Stimulated activated CD4-positive, alpha-beta T cell treated with anti-CD3 and anti-CD28 coated beads, TNF-alpha, amount 100 ng/mL, for 48 hours (primary cell): ENCODE results near the gene IFNG-AS1.

Source experiments
- DNase-seq, 3 donors: peaks; one replicate each; pipeline ENCODE4 v3.0.0-alpha.2; 2020; ENCODE audit warnings: low read depth in 3 of 3

Gene IFNG-AS1

GRCh38 chr12:67994046-67994445, 4.8 kb downstream of the IFNG-AS1 start:
- DNase-seq: no peak

GRCh38 chr12:67996347-67996746, 7.1 kb downstream of the IFNG-AS1 start:
- no peak for DNase-seq

GRCh38 chr12:67998379-67998778, 9.1 kb downstream of the IFNG-AS1 start:
- DNase-seq: no peak

- DNase-seq: no peak
Measured at GRCh38 chr12:67999244-67999643, 10.0 kb downstream of the IFNG-AS1 start.

- no peak for DNase-seq
Measured at GRCh38 chr12:68001486-68002466, 12.5 kb downstream of the IFNG-AS1 start.

GRCh38 chr12:68003777-68004176, 14.5 kb downstream of the IFNG-AS1 start:
- no peak for DNase-seq

GRCh38 chr12:68007033-68007432, 17.8 kb downstream of the IFNG-AS1 start:
- DNase-seq: no peak

- DNase-seq: no peak
Measured at GRCh38 chr12:68007466-68007865, 18.2 kb downstream of the IFNG-AS1 start.

- DNase-seq: no peak
Measured at GRCh38 chr12:68011206-68011881, 22.1 kb downstream of the IFNG-AS1 start.

- no peak for DNase-seq
Measured at GRCh38 chr12:68011882-68012207, 22.6 kb downstream of the IFNG-AS1 start.

GRCh38 chr12:68012712-68013111, 23.5 kb downstream of the IFNG-AS1 start:
- no peak for DNase-seq

GRCh38 chr12:68013181-68013580, 23.9 kb downstream of the IFNG-AS1 start:
- no peak for DNase-seq

- no peak for DNase-seq
Measured at GRCh38 chr12:68016136-68016535, 26.9 kb downstream of the IFNG-AS1 start.

- DNase-seq: no peak
Measured at GRCh38 chr12:68018315-68018714, 29.1 kb downstream of the IFNG-AS1 start.

- DNase-seq: no peak
Measured at GRCh38 chr12:68020049-68020448, 30.8 kb downstream of the IFNG-AS1 start.

GRCh38 chr12:68020699-68021098, 31.5 kb downstream of the IFNG-AS1 start:
- no peak for DNase-seq

- DNase-seq: no peak
Measured at GRCh38 chr12:68028647-68029046, 39.4 kb downstream of the IFNG-AS1 start.

GRCh38 chr12:68030248-68030647, 41.0 kb downstream of the IFNG-AS1 start:
- no peak for DNase-seq

GRCh38 chr12:68031174-68031573, 41.9 kb downstream of the IFNG-AS1 start:
- DNase-seq: no peak

GRCh38 chr12:68031881-68032739, 42.9 kb downstream of the IFNG-AS1 start:
- DNase-seq: no peak

GRCh38 chr12:68034567-68034966, 45.3 kb downstream of the IFNG-AS1 start:
- no peak for DNase-seq

- no peak for DNase-seq
Measured at GRCh38 chr12:68036642-68037041, 47.4 kb downstream of the IFNG-AS1 start.
